HG03060 (cell line): Measurements from ENCODE around the gene SLC4A8.
"Not testable (repeated sequence)": the region's sequence is repeated elsewhere in the genome, so short reads cannot be mapped to it uniquely, and the experiment has no call there.

ENCODE experiments used
- ATAC-seq: cut with Tn5 transposase; IDR thresholded peaks from one replicate; pipeline ENCODE4 v1.9.1; 2021; ENCODE audit warnings: low read depth, moderate number of reproducible peaks; ENCODE audit not compliant: unreplicated experiment

Gene SLC4A8

GRCh38 chr12:51421266-51421884, 3.3 kb upstream of the SLC4A8 start:
- no peak for ATAC-seq

GRCh38 chr12:51424094-51424661, 453 bp upstream of the SLC4A8 start:
- no peak for ATAC-seq

GRCh38 chr12:51428256-51428655, 3.6 kb downstream of the SLC4A8 start:
- no peak for ATAC-seq

GRCh38 chr12:51429700-51430099, 5.1 kb downstream of the SLC4A8 start:
- no peak for ATAC-seq

GRCh38 chr12:51430196-51430895, 5.7 kb downstream of the SLC4A8 start:
- no peak for ATAC-seq

GRCh38 chr12:51432921-51433320, 8.3 kb downstream of the SLC4A8 start:
- no peak for ATAC-seq

GRCh38 chr12:51434305-51434704, 9.7 kb downstream of the SLC4A8 start:
- ATAC-seq: no peak

GRCh38 chr12:51437431-51437830, 12.8 kb downstream of the SLC4A8 start:
- ATAC-seq: no peak

GRCh38 chr12:51439330-51439729, 14.7 kb downstream of the SLC4A8 start:
- ATAC-seq: no peak

GRCh38 chr12:51441583-51441982, 17.0 kb downstream of the SLC4A8 start:
- ATAC-seq: no peak

- ATAC-seq: no peak
Observed at GRCh38 chr12:51442324-51442723, 17.7 kb downstream of the SLC4A8 start.

GRCh38 chr12:51443573-51443972, 18.9 kb downstream of the SLC4A8 start:
- ATAC-seq: no peak

- ATAC-seq: no peak
Observed at GRCh38 chr12:51448618-51449256, 24.1 kb downstream of the SLC4A8 start.

- ATAC-seq: no peak
Observed at GRCh38 chr12:51449580-51450246, 25.1 kb downstream of the SLC4A8 start.

- no peak for ATAC-seq
Observed at GRCh38 chr12:51450333-51450732, 25.7 kb downstream of the SLC4A8 start.

- ATAC-seq: no peak
Observed at GRCh38 chr12:51450806-51451205, 26.2 kb downstream of the SLC4A8 start.

- not testable (repeated sequence) for ATAC-seq
Observed at GRCh38 chr12:51454016-51454415, 29.4 kb downstream of the SLC4A8 start.

- ATAC-seq: not testable (repeated sequence)
Observed at GRCh38 chr12:51455050-51455449, 30.4 kb downstream of the SLC4A8 start.

GRCh38 chr12:51458635-51459034, 34.0 kb downstream of the SLC4A8 start:
- ATAC-seq: no peak

- no peak for ATAC-seq
Observed at GRCh38 chr12:51460519-51460918, 35.9 kb downstream of the SLC4A8 start.

GRCh38 chr12:51465491-51465890, 40.9 kb downstream of the SLC4A8 start:
- ATAC-seq: no peak
